Ishikawa (cell line): ENCODE measurements around the gene ZCCHC24.
A peak's percentile ranks its signal among the peaks of the same experiment; 100 is the strongest.

Experiments
- CEBPB ChIP-seq: IDR thresholded peaks from 2 replicates; pipeline ENCODE4 v1.6.1; 2012
- CREB1 ChIP-seq: IDR thresholded peaks from 2 replicates; pipeline ENCODE4 v1.6.1; 2012; ENCODE audit warnings: low read depth
- EGR1 ChIP-seq: IDR thresholded peaks from 2 replicates; pipeline ENCODE4 v1.6.1; 2012
- EP300 ChIP-seq: IDR thresholded peaks from 2 replicates; pipeline ENCODE4 v1.6.1; 2012; ENCODE audit warnings: borderline replicate concordance
- FOXM1 ChIP-seq: IDR thresholded peaks from 2 replicates; pipeline ENCODE4 v1.6.1; 2012; ENCODE audit warnings: low read depth, borderline replicate concordance
- NFIC ChIP-seq: IDR thresholded peaks from 2 replicates; pipeline ENCODE4 v1.6.1; 2012
- RAD21 ChIP-seq: IDR thresholded peaks from 2 replicates; pipeline ENCODE4 v1.6.1; 2012; ENCODE audit warnings: low read depth
- REST ChIP-seq: IDR thresholded peaks from 2 replicates; pipeline ENCODE4 v1.6.1; 2012; ENCODE audit warnings: low read depth, mild to moderate bottlenecking
- TAF1 ChIP-seq: IDR thresholded peaks from 2 replicates; pipeline ENCODE4 v1.6.1; 2012; ENCODE audit warnings: low read depth, mild to moderate bottlenecking
- TCF12 ChIP-seq: IDR thresholded peaks from 2 replicates; pipeline ENCODE4 v1.6.1; 2012; ENCODE audit warnings: low read depth
- TEAD4 ChIP-seq: IDR thresholded peaks from 2 replicates; pipeline ENCODE4 v1.6.1; 2012
- USF1 ChIP-seq: IDR thresholded peaks from 2 replicates; pipeline ENCODE4 v1.6.1; 2012
- YY1 ChIP-seq: IDR thresholded peaks from 2 replicates; pipeline ENCODE4 v1.6.1; 2012; ENCODE audit warnings: low read depth
- ZBTB7A ChIP-seq: IDR thresholded peaks from 2 replicates; pipeline ENCODE4 v1.6.1; 2012; ENCODE audit warnings: low read depth
- TF ChIP-seq, protein P1 (sequence below): IDR thresholded peaks from 2 replicates; pipeline ENCODE4 v1.6.1; 2012

Gene ZCCHC24

GRCh38 chr10:79342295-79342761 lies 103.1 kb downstream of the ZCCHC24 start:
- TF ChIP-seq EP300 (no peak), TCF12 (no peak), ZBTB7A (no peak), FOXM1 (no peak), USF1 (no peak), CEBPB (no peak), YY1 (no peak), NFIC (no peak), REST (no peak), TEAD4 (no peak)
- TF ChIP-seq, protein P1, sequence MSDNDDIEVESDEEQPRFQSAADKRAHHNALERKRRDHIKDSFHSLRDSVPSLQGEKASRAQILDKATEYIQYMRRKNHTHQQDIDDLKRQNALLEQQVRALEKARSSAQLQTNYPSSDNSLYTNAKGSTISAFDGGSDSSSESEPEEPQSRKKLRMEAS, result no peak

DNA sequence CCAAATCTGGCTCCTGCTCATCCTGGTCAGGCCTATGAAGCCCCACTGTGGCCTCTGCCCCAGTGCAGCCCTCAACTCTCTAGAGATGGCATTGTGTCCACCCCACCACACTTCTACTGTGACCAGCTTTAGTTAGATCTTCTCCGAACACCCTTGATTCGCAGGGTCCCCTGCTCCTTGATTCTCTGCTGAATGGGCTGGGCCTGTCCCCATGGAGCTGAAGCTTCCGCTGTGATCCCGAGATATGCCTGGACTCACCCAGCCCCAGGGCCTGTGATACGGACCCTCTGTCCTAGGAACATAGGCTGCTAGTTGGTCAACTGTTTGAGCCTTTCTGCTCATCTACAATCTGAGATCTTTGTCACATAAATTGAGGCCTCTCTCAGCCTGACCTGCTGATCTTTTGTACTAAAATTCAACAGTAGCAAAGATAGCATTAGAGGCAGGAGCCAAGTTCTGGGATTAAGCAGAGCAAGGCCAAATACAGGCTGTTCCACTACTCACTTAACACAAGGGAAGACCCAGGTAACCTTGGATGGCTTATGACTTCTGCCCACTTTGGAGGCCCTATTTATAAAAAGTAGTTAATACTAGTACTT lies 104.7 kb downstream of the ZCCHC24 start:
- TF ChIP-seq CEBPB (no peak), ZBTB7A (no peak), EGR1 (no peak), EP300 (no peak), NFIC (no peak), CREB1 (no peak), TEAD4 (no peak)

- TF ChIP-seq FOXM1 (no peak), CEBPB (no peak), REST (no peak), YY1 (no peak), EP300 (no peak), CREB1 (no peak), RAD21 (no peak), TAF1 (no peak), EGR1 (no peak), NFIC (no peak), TCF12 (no peak), USF1 (no peak), ZBTB7A (no peak), TEAD4 (no peak; the same call in 1 of the 2 replicates)
- TF ChIP-seq, protein P1, result no peak
These were observed 106.2 kb downstream of the ZCCHC24 start for GRCh38 chr10:79339266-79339665.

DNA sequence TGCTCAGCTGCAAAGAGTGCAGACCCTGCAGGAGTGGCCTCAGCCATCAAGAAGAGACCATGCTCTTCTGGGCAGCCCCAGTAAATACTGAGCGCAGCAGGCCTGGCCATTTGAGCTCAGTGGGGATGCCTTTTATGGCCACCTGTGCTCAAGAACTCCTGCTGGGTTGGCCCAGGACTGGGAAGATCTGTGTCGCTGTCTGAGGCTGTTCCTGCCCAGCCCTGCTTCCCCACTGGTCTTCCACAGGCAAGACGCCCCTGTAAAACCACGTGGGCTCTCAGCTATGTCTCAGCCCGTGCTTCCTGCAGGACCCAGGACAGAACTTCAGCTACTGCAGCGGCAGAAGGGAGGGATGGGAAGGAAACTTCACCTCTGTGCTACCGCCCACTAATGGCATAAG lies 108.7 kb downstream of the ZCCHC24 start:
- TF ChIP-seq CREB1 (0 out of 2 replicates have a peak, but pooled peaks have one; percentile 16), TCF12 (peak; percentile 100), YY1 (peak; percentile 69), TEAD4 (peak; percentile 95), EGR1 (peak; percentile 27; the same call in 1 of the 2 replicates), EP300 (peak; percentile 99), NFIC (peak; percentile 97), TAF1 (no peak), USF1 (peak; percentile 96), FOXM1 (peak; percentile 97), RAD21 (peak; percentile 21; the same call in 1 of the 2 replicates), REST (peak; percentile 51; the same call in 1 of the 2 replicates), CEBPB (peak; percentile 63; the same call in 1 of the 2 replicates), ZBTB7A (no peak)
- TF ChIP-seq, protein P1, result peak; percentile 95
